Gastrocnemius medialis (tissue), 4 donors: ENCODE data around the gene TTC28. TPM values are rescaled to one million over a fixed set of nuclear protein-coding genes. Genes with fewer than 3 reads are reported as not detected.
A peak's percentile ranks its signal among the peaks of the same experiment; 100 is the strongest.
"Not testable (repeated sequence)": the region's sequence is repeated elsewhere in the genome, so short reads cannot be mapped to it uniquely, and the experiment has no call there.

Experiments
- ATAC-seq, 2 donors: fragments of 150-250 bp; one replicate each; pipeline ENCODE4 v1.9.1; 2016
- DNase-seq, 2 donors: peaks; one replicate each; pipeline ENCODE4 v3.0.0-alpha.2; 2019
- H3K27ac ChIP-seq, 4 donors: fragments of 200-600 bp; sonication (generic); 1 replicate in 1 of 4; 2 replicates in 3 of 4; pipeline ENCODE4 v1.5.1; 2016 to 2018; ENCODE audit warnings: mild to moderate bottlenecking in 2 of 4, moderate library complexity in 1 of 4
- H3K27me3 ChIP-seq, 3 donors: fragments of 200-600 bp; sonication (generic) in 2 of 3; 1 replicate in 1 of 3; 2 replicates in 2 of 3; pipeline versions ENCODE4 v1.5.1 to v1.6.0; 2016 to 2019; ENCODE audit warnings: mild to moderate bottlenecking in 1 of 3, moderate library complexity in 1 of 3
- H3K36me3 ChIP-seq, 2 donors: fragments of 200-600 bp; sonication (generic) in 1 of 2; one replicate each; pipeline ENCODE4 v1.5.1; 2017 to 2018
- H3K4me1 ChIP-seq, 2 donors: fragments of 200-600 bp; sonication (generic) in 1 of 2; one replicate each; pipeline ENCODE4 v1.5.1; 2016 to 2017; ENCODE audit warnings: mild to moderate bottlenecking in 2 of 2
- H3K4me3 ChIP-seq, 4 donors: fragments of 200-600 bp; sonication (generic) in 3 of 4; 1 replicate in 1 of 4; 2 replicates in 3 of 4; pipeline ENCODE4 v1.5.1; 2016 to 2019; ENCODE audit warnings: mild to moderate bottlenecking in 2 of 4
- H3K9me3 ChIP-seq, 3 donors: fragments of 200-600 bp; sonication (generic) in 2 of 3; 1 replicate in 1 of 3; 2 replicates in 2 of 3; pipeline ENCODE4 v1.5.1; 2016 to 2019
- CTCF ChIP-seq, 5 experiments: fragments of 450-650 bp in 3 of 5; fragments of 200-600 bp in 2 of 5; sonication (generic) in 2 of 5; IDR thresholded peaks in 4 of 5; conservative IDR thresholded peaks in 1 of 5; 1 replicate in 4 of 5; 2 replicates in 1 of 5; pipeline ENCODE4 v1.5.1; 2016 to 2019; ENCODE audit warnings: antibody characterized with exemption in 5 of 5, mild to moderate bottlenecking in 3 of 5, moderate library complexity in 3 of 5
- POLR2A ChIP-seq, 2 donors: fragments of 450-650 bp; IDR thresholded peaks; one replicate each; pipeline ENCODE4 v1.6.1; 2017; ENCODE audit warnings: antibody characterized with exemption in 2 of 2, mild to moderate bottlenecking in 2 of 2, moderate library complexity in 2 of 2
- in situ Hi-C, 4 donors: fragments of 200-750 bp; cut with MboI; loops; one replicate each; pipeline versions ENCODE4 v1.15.0 to v1.8.0; 2017; ENCODE audit warnings: low sequenced_read_pairs in 4 of 4
- intact Hi-C: fragments of 100-400 bp; cut with DNase I; formaldehyde crosslinking; loops from one replicate; pipeline ENCODE4 v1.15.1; 2023; ENCODE audit warnings: low total_unique reads
- total RNA-seq, 4 donors: library from RNA; depleted of rRNA; stranded (reverse); fragments of >200 nt; gene quantifications; one replicate each; pipeline versions ENCODE4 v1.1.0 to v1.2.3, GENCODE V29; 2016

The TTC28 gene
- total RNA-seq, 4 donors from 2014 or later = 6.3 to 18.1 (median 8.4) TPM

GRCh38 chr22:28172892-28173670 lies 506.6 kb downstream of the TTC28 start:
- intact Hi-C loops = no loop called here
- TF ChIP-seq POLR2A (IDR thresholded peaks at IDR 0.05) = no peak
- TF ChIP-seq CTCF (IDR thresholded peaks at IDR 0.05 in 4 of 5, conservative IDR thresholded peaks at IDR 0.05 in 1 of 5) = no peak
- Histone ChIP-seq H3K27ac (no peak overlapping the region), H3K36me3 (no peaks in the 10 kb centered on the region), H3K9me3 (no peaks in the 10 kb centered on the region), H3K27me3 (no peaks in the 10 kb centered on the region), H3K4me1 (peaks cover 0 to 10% of the 10 kb centered on the region in 2 donors), H3K4me3 (no peak overlapping the region)
- DNase-seq (no peak), ATAC-seq (no peak)
- in situ Hi-C loops = no loop called here

- intact Hi-C loops = no loop called here
- in situ Hi-C loops = no loop called here
- Histone ChIP-seq H3K9me3 (no peaks in the 10 kb centered on the region), H3K4me1 (peaks cover 0 to 10% of the 10 kb centered on the region in 2 donors), H3K4me3 (no peak overlapping the region), H3K27ac (no peak overlapping the region), H3K36me3 (no peaks in the 10 kb centered on the region), H3K27me3 (no peaks in the 10 kb centered on the region)
- TF ChIP-seq CTCF (IDR thresholded peaks at IDR 0.05 in 4 of 5, conservative IDR thresholded peaks at IDR 0.05 in 1 of 5) (no peak), POLR2A (IDR thresholded peaks at IDR 0.05) (no peak)
- ATAC-seq (no peak), DNase-seq (no peak)
These were observed 507.9 kb downstream of the TTC28 start for GRCh38 chr22:28171712-28172111.

DNA sequence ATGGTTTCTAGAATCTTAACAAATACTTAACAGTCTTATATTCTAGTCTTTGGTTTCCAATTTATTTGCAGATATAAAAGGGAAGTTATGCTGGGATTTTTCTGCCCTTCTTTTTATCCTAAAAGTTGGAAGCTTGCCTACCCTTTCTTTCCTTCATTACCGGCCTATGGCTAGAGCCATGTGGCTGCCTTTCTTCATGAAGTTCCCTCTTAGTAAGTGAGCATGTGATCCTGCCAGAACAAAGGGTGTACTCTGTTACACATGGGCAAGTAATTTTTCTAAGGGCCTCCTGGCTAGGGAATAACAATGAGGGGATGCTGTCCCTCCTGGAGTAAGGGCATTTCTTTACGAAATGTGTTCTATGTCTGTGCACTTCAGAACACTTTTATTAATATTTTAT lies 508.5 kb downstream of the TTC28 start:
- H3K9me3 ChIP-seq = no peaks in the 10 kb centered on the region
- TF ChIP-seq POLR2A (IDR thresholded peaks at IDR 0.05) (no peak), CTCF (IDR thresholded peaks at IDR 0.05 in 4 of 5, conservative IDR thresholded peaks at IDR 0.05 in 1 of 5) (no peak)
- no peaks in the 10 kb centered on the region for H3K36me3 ChIP-seq
- no peak for ATAC-seq
- H3K27ac ChIP-seq = no peak overlapping the region
- H3K4me1 ChIP-seq = peaks cover 0 to 10% of the 10 kb centered on the region in 2 donors
- no peak for DNase-seq
- in situ Hi-C loops = no loop called here
- intact Hi-C loops = no loop called here
- no peak overlapping the region for H3K4me3 ChIP-seq
- no peaks in the 10 kb centered on the region for H3K27me3 ChIP-seq

DNA sequence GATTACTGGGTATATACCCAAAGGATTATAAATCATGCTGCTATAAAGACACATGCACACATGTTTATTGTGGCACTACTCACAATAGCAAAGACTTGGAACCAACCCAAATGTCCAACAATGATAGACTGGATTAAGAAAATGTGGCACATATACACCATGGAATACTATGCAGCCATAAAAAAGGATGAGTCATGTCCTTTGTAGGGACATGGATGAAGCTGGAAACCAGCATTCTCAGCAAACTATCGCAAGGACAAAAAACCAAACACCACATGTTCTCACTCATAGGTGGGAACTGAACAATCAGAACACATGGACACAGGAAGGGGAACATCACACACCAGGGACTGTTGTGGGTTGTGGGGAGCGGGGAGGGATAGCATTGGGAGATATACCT lies 510.3 kb downstream of the TTC28 start:
- H3K36me3 ChIP-seq, H3K4me3 ChIP-seq, intact Hi-C loops, H3K27me3 ChIP-seq, ATAC-seq, DNase-seq, H3K4me1 ChIP-seq, H3K9me3 ChIP-seq, in situ Hi-C loops, H3K27ac ChIP-seq: not testable (repeated sequence)

DNA sequence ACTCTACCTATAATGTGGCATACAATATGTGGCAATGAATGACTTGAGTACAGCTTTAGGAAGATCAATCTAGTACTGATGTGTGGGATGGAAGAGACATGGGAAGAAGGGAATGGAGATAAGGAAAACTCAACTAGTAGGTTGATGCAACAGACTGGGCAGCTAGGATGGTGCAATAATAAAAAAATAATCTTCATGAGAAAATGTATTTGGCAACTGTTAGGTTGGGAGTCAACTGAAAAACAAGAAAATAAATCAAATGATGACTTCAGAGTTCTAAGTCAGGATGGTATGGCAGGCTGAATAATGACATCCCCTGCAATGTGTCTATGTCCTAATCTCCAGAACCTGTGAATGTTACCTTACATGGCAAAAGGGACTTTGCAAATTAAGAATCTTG lies 523.8 kb downstream of the TTC28 start:
- ATAC-seq = peak; percentile 51 to 72
- in situ Hi-C loops = no loop called here
- intact Hi-C loops = no loop called here

More for the DNA sequence above, 523.8 kb downstream of the TTC28 start:
- H3K9me3 ChIP-seq = no peaks in the 10 kb centered on the region
- no peak overlapping the region for H3K27ac ChIP-seq
- no peaks in the 10 kb centered on the region for H3K36me3 ChIP-seq
- H3K4me3 ChIP-seq = no peak overlapping the region
- TF ChIP-seq POLR2A (IDR thresholded peaks at IDR 0.05) (no peak), CTCF (IDR thresholded peaks at IDR 0.05 in 4 of 5, conservative IDR thresholded peaks at IDR 0.05 in 1 of 5) (no peak)
- H3K27me3 ChIP-seq = no peaks in the 10 kb centered on the region
- no peaks in the 10 kb centered on the region for H3K4me1 ChIP-seq
- no peak for DNase-seq
